Loucy (cell line): ENCODE data around the gene MKI67.

Experiments used
- H2AFZ ChIP-seq: fragments of 200-600 bp; sonication (generic); 2 replicates; pipeline ENCODE4 v1.6.0; 2016; ENCODE audit warnings: antibody characterized with exemption, mild to moderate bottlenecking, low read length, moderate library complexity
- H3F3A ChIP-seq: fragments of 200-600 bp; 2 replicates; pipeline ENCODE4 v1.6.0; 2016; ENCODE audit warnings: antibody characterized with exemption, low read depth, mild to moderate bottlenecking
- H3K27me3 ChIP-seq: fragments of 200-600 bp; sonication (generic); 2 replicates; pipeline ENCODE4 v1.6.1; 2014; ENCODE audit warnings: low read length, mild to moderate bottlenecking; ENCODE audit not compliant: insufficient read depth, poor library complexity, severe bottlenecking
- H3K36me3 ChIP-seq: fragments of 200-600 bp; sonication (generic); 2 replicates; pipeline ENCODE4 v1.6.1; 2016; ENCODE audit warnings: low read length; ENCODE audit not compliant: insufficient read depth
- H3K4me1 ChIP-seq: fragments of 200-600 bp; sonication (generic); 2 replicates; pipeline ENCODE4 v1.5.1; 2014; ENCODE audit warnings: low read length, mild to moderate bottlenecking; ENCODE audit not compliant: insufficient read depth, poor library complexity, severe bottlenecking
- H3K4me2 ChIP-seq: fragments of 200-600 bp; sonication (generic); 2 replicates; pipeline ENCODE4 v1.6.0; 2014; ENCODE audit warnings: antibody characterized with exemption, low read length, low read depth, mild to moderate bottlenecking; ENCODE audit not compliant: poor library complexity, severe bottlenecking
- H3K4me3 ChIP-seq: fragments of 200-600 bp; sonication (generic); 2 replicates; pipeline ENCODE4 v1.5.1; 2014; ENCODE audit warnings: low read length, mild to moderate bottlenecking, mixed read lengths; ENCODE audit not compliant: poor library complexity, severe bottlenecking
- H3K79me2 ChIP-seq: fragments of 200-600 bp; sonication (generic); 2 replicates; pipeline ENCODE4 v1.6.1; 2014; ENCODE audit warnings: low read length; ENCODE audit not compliant: insufficient read depth
- H3K9ac ChIP-seq: fragments of 200-600 bp; sonication (generic); 2 replicates; pipeline ENCODE4 v1.6.0; 2014; ENCODE audit warnings: mild to moderate bottlenecking, low read depth, low read length, moderate library complexity; ENCODE audit not compliant: poor library complexity, severe bottlenecking
- H3K9me2 ChIP-seq: fragments of 200-600 bp; sonication (generic); replicated peaks from 2 replicates; pipeline ENCODE4 v1.6.1; 2016; ENCODE audit warnings: low read depth, low read length, mixed read lengths
- H3K9me3 ChIP-seq: fragments of 200-600 bp; sonication (generic); 2 replicates; pipeline ENCODE4 v1.6.1; 2014; ENCODE audit warnings: mild to moderate bottlenecking, antibody characterized with exemption, low read length, low read depth; ENCODE audit not compliant: insufficient read depth
- H4K20me1 ChIP-seq: fragments of 200-600 bp; sonication (generic); 2 replicates; pipeline ENCODE4 v1.6.0; 2014; ENCODE audit warnings: antibody characterized with exemption, low read length, mild to moderate bottlenecking; ENCODE audit not compliant: insufficient read depth, poor library complexity, severe bottlenecking
- EZH2phosphoT487 ChIP-seq: fragments of 200-600 bp; IDR thresholded peaks from 2 replicates; pipeline ENCODE4 v1.6.1; 2018; ENCODE audit warnings: antibody characterized with exemption, mild to moderate bottlenecking, moderate library complexity, borderline replicate concordance
- TF ChIP-seq, protein P1 (sequence below): fragments of 200-600 bp; sonication (generic); conservative IDR thresholded peaks from 2 replicates; pipeline ENCODE4 v1.5.1; 2014; ENCODE audit warnings: mild to moderate bottlenecking, antibody characterized with exemption, low read length

Gene MKI67

DNA sequence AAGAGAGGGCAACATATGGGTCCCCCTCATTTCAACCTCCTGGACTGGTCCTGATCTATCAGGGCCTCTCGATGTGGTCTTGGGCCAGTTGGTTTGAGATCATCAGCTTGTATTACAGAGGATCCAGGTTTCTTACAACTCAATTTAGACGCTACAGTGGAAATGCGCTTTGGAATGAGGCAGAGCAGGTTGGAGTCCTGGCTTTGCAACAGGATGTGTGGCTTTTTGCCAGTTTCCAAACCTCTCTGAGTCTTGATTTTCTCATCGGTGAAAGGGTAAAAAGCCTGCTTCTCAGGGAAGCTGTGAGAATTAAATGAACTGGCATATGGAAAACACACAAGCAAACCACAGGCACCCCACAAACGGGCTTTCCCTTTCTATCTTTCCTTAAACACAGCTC is 37.5 kb upstream of the MKI67 start:
- no peak overlapping the region for H3K4me3 ChIP-seq
- no peak overlapping the region for H2AFZ ChIP-seq
- peaks cover 19% of the 10 kb centered on the region for H3K4me1 ChIP-seq
- H3K27me3 ChIP-seq = no peaks in the 10 kb centered on the region
- no peaks in the 10 kb centered on the region for H3K36me3 ChIP-seq
- no peak overlapping the region for H3K9ac ChIP-seq
- H3K79me2 ChIP-seq = no peaks in the 10 kb centered on the region
- H3K9me3 ChIP-seq = no peaks in the 10 kb centered on the region
- H3K9me2 ChIP-seq = no peaks in the 10 kb centered on the region
- H4K20me1 ChIP-seq = no peaks in the 10 kb centered on the region
- H3K4me2 ChIP-seq = no peak overlapping the region
- no peaks in the 10 kb centered on the region for H3F3A ChIP-seq
- no peak for TF ChIP-seq EZH2phosphoT487
- TF ChIP-seq, protein P1, sequence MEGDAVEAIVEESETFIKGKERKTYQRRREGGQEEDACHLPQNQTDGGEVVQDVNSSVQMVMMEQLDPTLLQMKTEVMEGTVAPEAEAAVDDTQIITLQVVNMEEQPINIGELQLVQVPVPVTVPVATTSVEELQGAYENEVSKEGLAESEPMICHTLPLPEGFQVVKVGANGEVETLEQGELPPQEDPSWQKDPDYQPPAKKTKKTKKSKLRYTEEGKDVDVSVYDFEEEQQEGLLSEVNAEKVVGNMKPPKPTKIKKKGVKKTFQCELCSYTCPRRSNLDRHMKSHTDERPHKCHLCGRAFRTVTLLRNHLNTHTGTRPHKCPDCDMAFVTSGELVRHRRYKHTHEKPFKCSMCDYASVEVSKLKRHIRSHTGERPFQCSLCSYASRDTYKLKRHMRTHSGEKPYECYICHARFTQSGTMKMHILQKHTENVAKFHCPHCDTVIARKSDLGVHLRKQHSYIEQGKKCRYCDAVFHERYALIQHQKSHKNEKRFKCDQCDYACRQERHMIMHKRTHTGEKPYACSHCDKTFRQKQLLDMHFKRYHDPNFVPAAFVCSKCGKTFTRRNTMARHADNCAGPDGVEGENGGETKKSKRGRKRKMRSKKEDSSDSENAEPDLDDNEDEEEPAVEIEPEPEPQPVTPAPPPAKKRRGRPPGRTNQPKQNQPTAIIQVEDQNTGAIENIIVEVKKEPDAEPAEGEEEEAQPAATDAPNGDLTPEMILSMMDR = no peak

DNA sequence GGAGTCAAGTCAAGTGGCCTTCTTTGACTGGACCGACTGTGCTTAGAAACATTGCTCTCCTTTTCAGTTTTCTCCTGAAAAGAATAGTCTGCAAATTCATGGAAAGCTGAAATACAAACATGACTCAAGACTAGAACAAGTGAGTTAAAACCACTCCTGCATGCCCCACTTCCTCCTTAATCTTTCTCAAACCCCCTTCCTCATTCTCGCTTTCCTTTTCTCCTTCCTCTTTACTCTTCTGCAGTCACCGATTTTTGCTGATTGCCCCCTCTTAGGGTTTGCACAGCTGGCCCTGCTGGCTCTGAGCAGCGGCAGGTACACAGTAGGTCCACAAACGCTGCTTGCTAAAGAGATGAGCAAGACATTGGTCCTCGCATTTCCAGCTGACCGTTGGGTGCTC is 34.8 kb upstream of the MKI67 start:
- H2AFZ ChIP-seq = peak overlapping the region; percentile 26; the same call in 1 of the 2 replicates
- H3K79me2 ChIP-seq = no peaks in the 10 kb centered on the region
- no peaks in the 10 kb centered on the region for H3K9me2 ChIP-seq
- H3K4me3 ChIP-seq = no peak overlapping the region
- H3K9me3 ChIP-seq = no peaks in the 10 kb centered on the region
- no peaks in the 10 kb centered on the region for H3K27me3 ChIP-seq
- TF ChIP-seq EZH2phosphoT487 = no peak
- TF ChIP-seq, protein P1 = no peak
- H3K36me3 ChIP-seq = no peaks in the 10 kb centered on the region
- peaks cover 30% of the 10 kb centered on the region for H3K4me1 ChIP-seq
- H3K4me2 ChIP-seq = peak overlapping the region; percentile 33
- H4K20me1 ChIP-seq = no peaks in the 10 kb centered on the region
- H3F3A ChIP-seq = no peaks in the 10 kb centered on the region
- no peak overlapping the region for H3K9ac ChIP-seq

DNA sequence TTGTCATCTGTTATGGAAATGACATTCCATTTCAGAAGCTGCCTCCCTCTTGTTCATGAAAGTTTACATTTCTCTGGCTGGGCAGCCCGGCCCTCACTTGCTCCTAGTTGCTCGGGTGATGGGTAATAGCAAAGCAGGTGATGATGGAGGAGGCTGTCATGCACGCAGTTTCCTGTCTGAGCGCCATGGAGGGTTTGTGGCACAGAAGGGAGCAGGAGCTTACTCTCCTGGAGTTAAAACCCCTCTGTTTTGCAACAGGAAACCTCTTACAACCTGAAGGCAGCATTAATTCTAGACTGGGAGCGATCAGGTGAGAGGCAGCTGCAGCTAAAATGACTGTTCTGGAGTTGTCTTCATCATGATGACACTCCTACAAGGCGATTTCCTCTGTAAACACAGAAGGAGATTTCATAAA is 34.1 kb upstream of the MKI67 start:
- Histone ChIP-seq H3K36me3 (no peaks in the 10 kb centered on the region), H3K9me3 (no peaks in the 10 kb centered on the region), H3K4me3 (no peak overlapping the region), H3K9me2 (no peaks in the 10 kb centered on the region), H3K27me3 (no peaks in the 10 kb centered on the region), H3K4me2 (peak overlapping the region; percentile 33), H3K9ac (no peak overlapping the region), H3F3A (no peaks in the 10 kb centered on the region), H2AFZ (no peak overlapping the region), H3K4me1 (peaks cover 31% of the 10 kb centered on the region), H4K20me1 (no peaks in the 10 kb centered on the region), H3K79me2 (no peaks in the 10 kb centered on the region)
- no peak for TF ChIP-seq EZH2phosphoT487
- TF ChIP-seq, protein P1 = no peak
